Upper lobe of right lung (tissue), 1 donor: Measurements from ENCODE around the gene TM9SF4. TPM values are rescaled to one million over a fixed set of nuclear protein-coding genes. Genes with fewer than 3 reads are reported as not detected.

Source experiments
- ATAC-seq: fragments of 200-7000 bp; cut with Tn5 transposase; one replicate; pipeline ENCODE4 v1.9.1; 2020; ENCODE audit warnings: mild to moderate bottlenecking, moderate library complexity
- DNase-seq: peaks from one replicate; pipeline ENCODE4 v3.0.0-alpha.2; 2020
- H3K27ac ChIP-seq: fragments of 200-600 bp; one replicate; pipeline ENCODE4 v1.8.0; 2022
- H3K27me3 ChIP-seq: fragments of 200-600 bp; one replicate; pipeline ENCODE4 v1.8.0; 2022; ENCODE audit warnings: mild to moderate bottlenecking
- H3K36me3 ChIP-seq: fragments of 200-600 bp; one replicate; pipeline ENCODE4 v1.8.0; 2022
- H3K4me1 ChIP-seq: fragments of 200-600 bp; one replicate; pipeline ENCODE4 v1.8.0; 2022
- H3K4me3 ChIP-seq: fragments of 200-600 bp; one replicate; pipeline ENCODE4 v1.8.0; 2022; ENCODE audit warnings: mild to moderate bottlenecking
- H3K9me3 ChIP-seq: fragments of 200-600 bp; one replicate; pipeline ENCODE4 v1.8.0; 2022
- CTCF ChIP-seq: fragments of 200-600 bp; IDR thresholded peaks from one replicate; pipeline ENCODE4 v1.8.0; 2022; ENCODE audit warnings: antibody characterized with exemption
- intact Hi-C: fragments of 100-400 bp; cut with DNase I; formaldehyde crosslinking; loops from one replicate; pipeline ENCODE4 v1.11.0; 2022
- total RNA-seq: library from RNA; stranded (reverse); fragmentation: NEBNext Ultra II Directional; extraction: Animal tissue kit (Norgen Biotek cat#: 25700); gene quantifications from one replicate; pipeline ENCODE4 v1.2.1, GENCODE V29; 2021
- donor health status: DM: no; HTN: yes; CAD: no; lungs with severe emphysema.

Gene TM9SF4
- total RNA-seq, 1 donor from 2014 or later = 49.2 TPM

DNA sequence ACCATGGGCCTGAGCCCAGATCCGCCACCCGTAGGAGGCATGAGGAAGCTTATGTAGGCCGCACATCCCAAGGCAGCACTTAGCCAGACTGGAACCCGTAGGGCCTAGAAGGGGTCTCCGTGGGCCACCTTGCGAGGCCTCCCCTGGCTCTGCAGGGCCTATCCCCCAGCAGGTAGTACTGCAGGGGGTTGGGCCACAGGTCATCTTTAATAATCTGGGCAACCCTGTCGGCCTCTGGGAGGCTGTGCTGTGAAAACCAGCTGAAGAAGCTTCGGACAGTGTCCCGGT, 79.6 kb downstream of the TM9SF4 start:
- no peak overlapping the region for H3K27ac ChIP-seq
- no peaks in the 10 kb centered on the region for H3K9me3 ChIP-seq
- no peaks in the 10 kb centered on the region for H3K27me3 ChIP-seq
- intact Hi-C loops = no loop called here
- no peak for TF ChIP-seq CTCF
- ATAC-seq = no peak
- peaks cover 39% of the 10 kb centered on the region for H3K4me1 ChIP-seq
- no peaks in the 10 kb centered on the region for H3K36me3 ChIP-seq
- DNase-seq = no peak
- peak overlapping the region; percentile 57 for H3K4me3 ChIP-seq

DNA sequence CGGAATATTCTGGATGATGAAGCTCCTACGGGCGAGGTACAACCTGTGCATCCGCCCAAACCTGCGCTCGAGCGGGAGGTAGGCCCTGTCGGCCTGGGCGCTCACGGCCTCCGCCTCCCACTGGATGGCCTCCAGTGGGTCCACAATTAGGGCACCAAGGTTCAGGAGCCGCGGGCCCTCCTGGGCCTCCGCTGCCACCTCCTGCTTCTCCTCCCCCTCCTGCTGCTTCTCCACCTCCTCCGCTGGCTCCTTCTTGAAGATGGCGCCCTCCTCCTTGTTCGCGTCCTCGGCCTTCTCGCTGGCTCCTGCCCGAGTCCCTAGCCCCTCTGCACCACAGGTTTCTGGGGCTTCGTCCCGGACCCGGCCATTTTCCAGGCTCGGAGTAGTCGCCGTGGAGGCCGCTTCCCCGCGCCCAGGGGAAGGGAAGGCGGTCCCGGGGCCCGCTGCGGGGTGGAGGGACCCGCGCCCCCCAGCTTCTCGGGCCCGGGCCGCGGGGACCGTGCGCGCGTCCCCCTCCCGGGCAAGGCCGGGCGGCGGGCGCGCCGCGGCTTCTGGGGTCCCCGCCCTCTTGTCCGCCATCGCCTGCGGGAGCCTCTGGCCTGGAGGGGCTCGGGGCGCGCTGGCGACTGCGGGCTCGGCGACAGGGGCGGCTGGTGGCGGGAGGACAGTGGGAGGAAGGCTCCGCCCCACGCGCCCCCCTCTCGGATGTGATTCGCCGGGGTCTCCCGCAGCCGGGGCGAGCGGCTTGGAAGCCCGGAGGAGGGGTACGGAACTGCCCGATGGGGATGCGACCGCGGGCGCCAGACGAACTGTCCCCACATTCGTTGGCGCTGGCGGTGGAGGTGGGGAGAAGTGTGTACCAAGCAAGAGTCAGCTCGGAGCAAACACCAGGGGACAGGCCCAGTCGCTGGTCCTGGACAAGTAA, 80.4 kb downstream of the TM9SF4 start:
- peaks cover 39% of the 10 kb centered on the region for H3K4me1 ChIP-seq
- no peak for TF ChIP-seq CTCF

DNA sequence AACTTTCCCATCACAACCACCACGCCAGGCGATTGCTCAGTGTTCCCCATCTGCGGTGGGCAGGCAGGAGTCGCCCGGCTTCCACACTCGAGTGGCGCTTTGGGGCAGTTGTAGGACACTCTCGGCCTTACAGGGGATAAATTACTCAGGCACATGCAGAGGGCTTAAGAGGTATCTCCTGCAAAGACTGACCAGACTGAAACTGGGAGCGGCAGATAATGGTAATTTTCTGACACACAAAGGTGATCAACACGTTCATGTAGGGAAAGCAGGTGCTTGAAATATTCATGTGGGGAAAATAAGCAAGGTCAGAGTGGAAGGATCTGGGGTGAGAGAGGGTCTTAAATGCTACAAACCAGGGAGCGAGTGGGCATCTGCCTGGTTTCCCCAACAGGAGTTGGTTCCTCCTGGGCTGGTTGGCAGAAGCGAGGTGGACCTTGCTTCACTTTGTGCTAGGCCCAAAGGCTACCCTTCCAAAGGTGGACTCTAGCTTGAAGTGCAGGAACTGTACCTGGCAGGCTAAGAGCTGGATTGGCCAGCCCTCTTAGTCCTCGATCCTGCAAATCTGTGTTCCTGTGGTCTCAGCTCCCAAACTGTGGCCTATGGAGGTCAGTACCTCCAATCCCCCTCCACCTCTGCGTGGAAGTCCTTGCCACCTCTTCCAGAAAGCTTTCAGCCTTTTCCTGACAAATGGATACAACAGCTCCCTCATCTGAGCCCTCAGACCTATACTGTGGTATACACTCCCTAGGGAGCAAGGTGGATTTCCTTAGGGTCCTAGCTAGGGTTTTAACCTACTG, 81.3 kb downstream of the TM9SF4 start:
- no peak for DNase-seq
- H3K9me3 ChIP-seq = no peaks in the 10 kb centered on the region
- no peak for TF ChIP-seq CTCF
- ATAC-seq = no peak
- no peaks in the 10 kb centered on the region for H3K27me3 ChIP-seq
- peaks cover 14% of the 10 kb centered on the region for H3K36me3 ChIP-seq
- H3K4me3 ChIP-seq = peak overlapping the region; percentile 57
- peak overlapping the region; percentile 84 for H3K27ac ChIP-seq
- intact Hi-C loops = no loop called here
- peaks cover 39% of the 10 kb centered on the region for H3K4me1 ChIP-seq

More for the DNA sequence above, 80.4 kb downstream of the TM9SF4 start:
- Histone ChIP-seq H3K4me3 (peak overlapping the region; percentile 57), H3K9me3 (no peaks in the 10 kb centered on the region), H3K27ac (peak overlapping the region; percentile 84), H3K36me3 (peaks cover 6% of the 10 kb centered on the region), H3K27me3 (no peaks in the 10 kb centered on the region)
- peak; percentile 74 for DNase-seq
- peak; percentile 60 for ATAC-seq
- intact Hi-C loops = no loop called here

GRCh38 chr20:32191422-32191821, 81.9 kb downstream of the TM9SF4 start:
- H3K36me3 ChIP-seq = peaks cover 20% of the 10 kb centered on the region
- no peak overlapping the region for H3K4me3 ChIP-seq
- no peaks in the 10 kb centered on the region for H3K27me3 ChIP-seq
- DNase-seq (no peak), ATAC-seq (no peak)
- H3K27ac ChIP-seq = no peak overlapping the region
- peaks cover 39% of the 10 kb centered on the region for H3K4me1 ChIP-seq
- H3K9me3 ChIP-seq = no peaks in the 10 kb centered on the region
- intact Hi-C loops = no loop called here
- TF ChIP-seq CTCF = no peak

DNA sequence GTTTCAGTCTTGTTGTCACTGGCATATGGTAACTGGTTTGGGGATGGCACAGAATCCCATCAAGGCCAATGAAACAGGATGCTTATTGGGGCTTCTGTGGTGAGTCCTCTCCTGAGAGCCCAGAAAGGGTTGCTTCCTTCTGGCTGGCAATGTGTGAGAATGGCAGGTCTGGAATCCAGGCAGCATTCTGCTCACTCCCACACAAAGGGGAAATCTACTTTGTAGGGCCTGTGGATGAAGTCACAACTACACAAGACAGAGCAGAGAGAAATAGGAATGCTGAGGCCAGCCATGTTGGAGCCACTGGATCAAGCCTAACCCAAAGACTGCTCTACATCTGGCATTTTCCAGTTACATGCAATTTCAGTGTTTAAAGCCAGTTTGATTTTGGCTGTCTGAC, 82.4 kb downstream of the TM9SF4 start:
- no peak overlapping the region for H3K4me3 ChIP-seq
- peaks cover 25% of the 10 kb centered on the region for H3K36me3 ChIP-seq
- intact Hi-C loops = no loop called here
- H3K9me3 ChIP-seq = no peaks in the 10 kb centered on the region
- ATAC-seq (no peak), DNase-seq (no peak)
- peaks cover 39% of the 10 kb centered on the region for H3K4me1 ChIP-seq
- H3K27ac ChIP-seq = peak overlapping the region; percentile 47
- TF ChIP-seq CTCF = no peak
- no peaks in the 10 kb centered on the region for H3K27me3 ChIP-seq
